IMR-90 (cell line): ENCODE measurements around the gene GPR153. TPM values are rescaled to one million over a fixed set of nuclear protein-coding genes. Genes with fewer than 3 reads are reported as not detected.

Source experiments
- ATAC-seq: fragments of 200-7000 bp; cut with Tn5 transposase; 2 replicates; pipeline ENCODE4 v1.9.1; 2020; ENCODE audit warnings: low read depth, mild to moderate bottlenecking, moderate library complexity
- BruUV-seq: library from RNA; stranded (reverse); fragments of 400-500 nt; replicated peaks from 2 replicates; lab custom pipeline; 2021; lab: Mats Ljungman, UMichigan
- CTCF ChIA-PET: fragments of 300-600 bp; formaldehyde crosslinking; extraction: SDS; loops from one replicate; lab custom pipeline; 2021; ENCODE audit warnings: antibody characterized with exemption; lab: Yijun Ruan, JAX
- POLR2A ChIA-PET: fragments of 300-600 bp; sonication (Branson Sonifier 250); formaldehyde crosslinking; loops from one replicate; lab custom pipeline; 2022; ENCODE audit warnings: antibody characterized with exemption; ENCODE audit not compliant: unreplicated experiment; lab: Charles Lee
- DNase-seq: peaks from one replicate; pipeline ENCODE4 v3.0.0; 2013
- H2AFZ ChIP-seq: replicated peaks from 2 replicates; pipeline ENCODE3; 2013; ENCODE audit warnings: low read length, mild to moderate bottlenecking; ENCODE audit not compliant: poor library complexity
- H2AK5ac ChIP-seq: 2 replicates; pipeline ENCODE4 v1.6.1; 2013; ENCODE audit warnings: low read depth, low read length, inconsistent platforms
- H2AK9ac ChIP-seq: replicated peaks from 2 replicates; pipeline ENCODE3; 2013; ENCODE audit warnings: mild to moderate bottlenecking, low read depth, low read length, moderate library complexity; ENCODE audit not compliant: poor library complexity
- H2BK120ac ChIP-seq: 2 replicates; pipeline ENCODE4 v1.6.1; 2013; ENCODE audit warnings: low read depth, low read length, inconsistent platforms
- H2BK15ac ChIP-seq: 3 replicates; pipeline ENCODE4 v1.6.1; 2013; ENCODE audit warnings: low read depth, low read length, inconsistent platforms
- H2BK20ac ChIP-seq: 2 replicates; pipeline ENCODE4 v1.6.1; 2013; ENCODE audit warnings: low read depth, mild to moderate bottlenecking, inconsistent platforms, low read length, moderate library complexity
- H2BK5ac ChIP-seq: 2 replicates; pipeline ENCODE4 v1.6.1; 2013; ENCODE audit warnings: mild to moderate bottlenecking, low read depth, low read length, inconsistent platforms; ENCODE audit not compliant: poor library complexity, severe bottlenecking
- H3K14ac ChIP-seq: replicated peaks from 2 replicates; pipeline ENCODE4 v1.6.1; 2013; ENCODE audit warnings: low read depth, low read length, inconsistent platforms
- H3K18ac ChIP-seq: 2 replicates; pipeline ENCODE4 v1.6.1; 2013; ENCODE audit warnings: low read depth, low read length, control low read depth
- H3K23ac ChIP-seq: 2 replicates; pipeline ENCODE4 v1.6.1; 2013; ENCODE audit warnings: low read depth, low read length, inconsistent platforms
- H3K27ac ChIP-seq: 2 replicates; pipeline ENCODE4 v1.5.1; 2013; ENCODE audit warnings: mild to moderate bottlenecking, control low read depth, low read length; ENCODE audit not compliant: insufficient read depth
- H3K27me3 ChIP-seq: 2 replicates; pipeline ENCODE4 v1.6.1; 2013; ENCODE audit warnings: low read length; ENCODE audit not compliant: control insufficient read depth, insufficient read depth
- H3K36me3 ChIP-seq: 2 replicates; pipeline ENCODE4 v1.6.1; 2013; ENCODE audit warnings: low read length, mixed read lengths; ENCODE audit not compliant: control insufficient read depth, insufficient read depth
- H3K4ac ChIP-seq: 2 replicates; pipeline ENCODE4 v1.6.1; 2013; ENCODE audit warnings: low read depth, low read length, inconsistent platforms
- H3K4me1 ChIP-seq: 2 replicates; pipeline ENCODE4 v1.6.1; 2013; ENCODE audit warnings: low read length, mixed read lengths; ENCODE audit not compliant: control insufficient read depth, insufficient read depth
- H3K4me2 ChIP-seq: 2 replicates; pipeline ENCODE4 v1.6.1; 2013; ENCODE audit warnings: low read depth, mild to moderate bottlenecking, control low read depth, low read length, moderate library complexity
- H3K4me3 ChIP-seq: 2 replicates; pipeline ENCODE4 v1.5.1; 2013; ENCODE audit warnings: low read depth, mild to moderate bottlenecking, control low read depth, low read length, moderate library complexity; ENCODE audit not compliant: insufficient read depth
- H3K56ac ChIP-seq: 2 replicates; pipeline ENCODE4 v1.6.1; 2013; ENCODE audit warnings: low read length, inconsistent platforms; ENCODE audit not compliant: insufficient read depth; ENCODE audit errors: extremely low read depth
- H3K79me1 ChIP-seq, 2 experiments: 2 replicates each; pipeline ENCODE4 v1.6.1; 2013; ENCODE audit warnings: low read length in 2 of 2, inconsistent platforms in 1 of 2, low read depth in 1 of 2
- H3K9ac ChIP-seq: 2 replicates; pipeline ENCODE4 v1.6.1; 2013; ENCODE audit warnings: low read depth, low read length, control low read depth
- H3K9me1 ChIP-seq: 2 replicates; pipeline ENCODE4 v1.6.1; 2013; ENCODE audit warnings: low read length, inconsistent platforms; ENCODE audit not compliant: insufficient read depth
- H3K9me3 ChIP-seq: 2 replicates; pipeline ENCODE4 v1.6.1; 2013; ENCODE audit warnings: low read length; ENCODE audit not compliant: control insufficient read depth, insufficient read depth
- H4K20me1 ChIP-seq: 2 replicates; pipeline ENCODE4 v1.6.1; 2013; ENCODE audit warnings: low read length, inconsistent platforms; ENCODE audit not compliant: insufficient read depth
- H4K5ac ChIP-seq: 2 replicates; pipeline ENCODE4 v1.6.1; 2013; ENCODE audit warnings: mild to moderate bottlenecking, low read depth, low read length, control low read depth
- H4K8ac ChIP-seq, 2 experiments: 2 replicates each; pipeline ENCODE4 v1.6.1; 2013; ENCODE audit warnings: low read depth in 2 of 2, low read length in 2 of 2, control low read depth in 1 of 2, inconsistent platforms in 1 of 2
- H4K91ac ChIP-seq: 2 replicates; pipeline ENCODE4 v1.6.1; 2013; ENCODE audit warnings: low read depth, low read length, inconsistent platforms; ENCODE audit not compliant: insufficient read depth
- FOS ChIP-seq: fragments of 150-350 bp; IDR thresholded peaks from 2 replicates; pipeline ENCODE4 v1.6.1; 2016; ENCODE audit warnings: low read depth, low read length
- MAFK ChIP-seq: IDR thresholded peaks from 2 replicates; pipeline ENCODE4 v1.6.1; 2012; ENCODE audit warnings: low read depth, low read length, improper control_type of control experiment
- WGBS, 2 experiments: methylation state at CpG; one replicate each; pipeline versions ENCODE4 v1.1.5 to v1.1.7; 2013; ENCODE audit warnings: missing lambda C conversion rate in 2 of 2; ENCODE audit not compliant: insufficient read length in 1 of 2; ENCODE audit errors: extremely low coverage in 2 of 2; 5-methylcytosine and 5-hydroxymethylcytosine counted together
- dilution Hi-C: fragments of 300-500 bp; cut with HindIII; formaldehyde crosslinking; loops from one replicate; pipeline ENCODE4 v1.14.3; 2018; ENCODE audit warnings: low sequenced_read_pairs; ENCODE audit not compliant: unreplicated experiment
- in situ Hi-C: fragments of 300-500 bp; cut with MboI; formaldehyde crosslinking; loops from 3 replicates; pipeline ENCODE4 v1.14.3; 2019; ENCODE audit warnings: low sequenced_read_pairs, inconsistent platforms, mixed read lengths
- intact Hi-C: fragments of 100-400 bp; cut with micrococcal nuclease; formaldehyde crosslinking; loops from 2 replicates; pipeline ENCODE4 v1.10.0; 2022
- polyA plus RNA-seq, 3 experiments: library from polyadenylated mRNA; depleted of rRNA; stranded (reverse); fragments of >200 nt; gene quantifications; 2 replicates each; pipeline ENCODE4 v1.2.3, GENCODE V29; 2012; ENCODE audit warnings: low replicate concordance in 1 of 3
- total RNA-seq: library from RNA; depleted of rRNA; stranded (reverse); fragments of >200 nt; gene quantifications from 2 replicates; pipeline ENCODE4 v1.2.3, GENCODE V29; 2012

Gene GPR153
- total and polyA plus RNA-seq, 2 of the 4 experiments (the other 2 are of a cell fraction) = 1.8 to 5.2 TPM

DNA sequence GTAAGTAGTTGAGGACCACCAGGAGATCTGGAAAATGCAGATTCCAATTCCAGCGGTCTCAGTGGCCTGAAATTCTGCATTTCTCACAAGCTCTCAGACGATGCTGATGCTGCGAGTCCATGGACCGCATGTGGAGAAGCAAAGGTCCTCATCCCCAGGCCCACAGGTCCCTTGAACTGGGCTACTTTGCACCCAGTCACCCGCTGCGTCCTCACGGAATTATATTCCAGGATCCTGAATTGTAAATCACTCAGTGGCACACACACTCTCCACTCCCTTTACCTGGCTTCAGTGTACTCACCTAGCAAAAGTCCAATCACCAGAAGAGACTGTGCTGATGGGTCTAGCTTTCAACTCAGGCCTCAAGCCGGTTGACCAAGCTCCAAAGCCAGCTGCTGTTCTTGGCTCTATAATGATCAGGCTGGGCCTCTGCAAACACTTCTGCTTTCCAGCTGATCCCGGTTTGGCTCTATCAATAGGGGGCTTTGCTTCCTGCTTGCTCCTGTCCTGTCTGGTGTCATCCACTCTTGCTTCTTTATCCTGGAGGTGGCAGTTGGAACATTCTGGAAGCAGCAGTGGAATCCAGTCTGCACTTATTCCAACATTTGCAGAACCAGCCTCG is 60.6 kb downstream of the GPR153 start:
- H3K14ac ChIP-seq = peak overlapping the region; percentile 74
- H3K79me1 ChIP-seq = peaks cover 11 to 35% of the 10 kb centered on the region in 2 experiments
- no peak for ATAC-seq
- TF ChIP-seq FOS = no peak
- no peak for TF ChIP-seq MAFK
- peak overlapping the region; percentile 45; the same call in 2 of the 3 replicates for H2BK15ac ChIP-seq
- dilution Hi-C loops (no loop called here), intact Hi-C loops (no loop called here), in situ Hi-C loops (no loop called here)
- peak overlapping the region; percentile 75 for H2BK5ac ChIP-seq
- peak overlapping the region; percentile 82 for H4K5ac ChIP-seq
- peaks cover 15% of the 10 kb centered on the region for H3K9me1 ChIP-seq
- H3K9ac ChIP-seq = peak overlapping the region; percentile 26
- no peaks in the 10 kb centered on the region for H3K27me3 ChIP-seq
- H3K27ac ChIP-seq = peak overlapping the region; percentile 53
- peaks cover 6% of the 10 kb centered on the region for H3K36me3 ChIP-seq
- H3K56ac ChIP-seq = peak overlapping the region; percentile 91
- ChIA-PET CTCF (no interaction called here), POLR2A (no interaction called here)
- peaks cover 21% of the 10 kb centered on the region; the same call in 1 of the 2 replicates for H4K20me1 ChIP-seq
- H2BK120ac ChIP-seq = peak overlapping the region; percentile 73
- H3K18ac ChIP-seq = no peak overlapping the region; the same call in 1 of the 2 replicates
- peak overlapping the region; percentile 99 for H4K8ac ChIP-seq
- H2AK9ac ChIP-seq = peak overlapping the region; percentile 21
- H3K9me3 ChIP-seq = no peaks in the 10 kb centered on the region
- BruUV-seq = no TSS peak
- peak overlapping the region; percentile 70 for H3K4me3 ChIP-seq
- peak overlapping the region; percentile 93 for H4K91ac ChIP-seq
- WGBS, 2 experiments = 60% methylated on average over 10 of the region's 10 CpGs; no CpG with 5 or more reads in 1 of the 2 experiments
- no peak for DNase-seq
- peak overlapping the region; percentile 35 for H2BK20ac ChIP-seq
- peak overlapping the region; percentile 42 for H3K4me2 ChIP-seq
- peak overlapping the region; percentile 49 for H3K23ac ChIP-seq
- H2AK5ac ChIP-seq = peak overlapping the region; percentile 98; the same call in 1 of the 2 replicates
- H3K4ac ChIP-seq = peak overlapping the region; percentile 92
- H2AFZ ChIP-seq = peak overlapping the region; percentile 95
- H3K4me1 ChIP-seq = peaks cover 4% of the 10 kb centered on the region; the same call in 1 of the 2 replicates
